KMS-11 (cell line): ENCODE data around the gene ARMC7.
"Not testable (repeated sequence)": the region's sequence is repeated elsewhere in the genome, so short reads cannot be mapped to it uniquely, and the experiment has no call there.

ENCODE experiments used
- H2AFZ ChIP-seq: fragments of 200-600 bp; sonication (generic); 2 replicates; pipeline ENCODE4 v1.6.1; 2016; ENCODE audit warnings: antibody characterized with exemption, mixed run types, low read depth
- H3K27ac ChIP-seq: fragments of 200-600 bp; sonication (generic); 2 replicates; pipeline ENCODE4 v1.6.1; 2016; ENCODE audit warnings: mild to moderate bottlenecking, mixed run types
- H3K27me3 ChIP-seq: fragments of 200-600 bp; sonication (generic); 2 replicates; pipeline ENCODE4 v1.6.1; 2017; ENCODE audit warnings: mild to moderate bottlenecking, low read depth, mixed run types, moderate library complexity; ENCODE audit not compliant: insufficient read depth
- H3K36me3 ChIP-seq: fragments of 200-600 bp; sonication (generic); 2 replicates; pipeline ENCODE4 v1.6.1; 2017; ENCODE audit warnings: mild to moderate bottlenecking, mixed run types; ENCODE audit not compliant: insufficient read depth
- H3K4me1 ChIP-seq: fragments of 200-600 bp; sonication (generic); 2 replicates; pipeline ENCODE4 v1.6.1; 2016; ENCODE audit warnings: mild to moderate bottlenecking, low read depth, mixed run types; ENCODE audit not compliant: poor library complexity, severe bottlenecking
- H3K4me2 ChIP-seq: fragments of 200-600 bp; sonication (generic); 2 replicates; pipeline ENCODE4 v1.7.0; 2016; ENCODE audit warnings: mild to moderate bottlenecking, mixed run types
- H3K4me3 ChIP-seq: fragments of 200-600 bp; sonication (generic); IDR thresholded peaks from 2 replicates; pipeline ENCODE4 v1.6.1; 2017; ENCODE audit warnings: low read depth, low read length, mixed read lengths; ENCODE audit not compliant: insufficient read depth
- H3K79me2 ChIP-seq: fragments of 200-600 bp; sonication (generic); 2 replicates; pipeline ENCODE4 v1.6.1; 2016; ENCODE audit warnings: low read depth, mixed run types; ENCODE audit not compliant: insufficient read depth
- H3K9ac ChIP-seq: fragments of 200-600 bp; sonication (generic); 2 replicates; pipeline ENCODE4 v1.6.1; 2016; ENCODE audit warnings: mild to moderate bottlenecking, mixed run types
- H4K20me1 ChIP-seq: fragments of 200-600 bp; sonication (generic); 2 replicates; pipeline ENCODE4 v1.6.1; 2016; ENCODE audit warnings: mild to moderate bottlenecking, mixed run types; ENCODE audit not compliant: insufficient read depth
- CTCF ChIP-seq: fragments of 200-600 bp; sonication (generic); conservative IDR thresholded peaks from 2 replicates; pipeline ENCODE4 v1.6.1; 2017; ENCODE audit warnings: low read depth, mild to moderate bottlenecking, antibody characterized with exemption, low read length, moderate library complexity, mixed read lengths

ARMC7 gene

GRCh38 chr17:75131278-75132017, 21.7 kb downstream of the ARMC7 start, which contains the start of gene NT5C:
Gene NT5C, minus strand, starts transcription at chr17:75131742. Its CDS starts 35 bp downstream, at chr17:75131707.
- peak; percentile 74 for TF ChIP-seq CTCF

DNA sequence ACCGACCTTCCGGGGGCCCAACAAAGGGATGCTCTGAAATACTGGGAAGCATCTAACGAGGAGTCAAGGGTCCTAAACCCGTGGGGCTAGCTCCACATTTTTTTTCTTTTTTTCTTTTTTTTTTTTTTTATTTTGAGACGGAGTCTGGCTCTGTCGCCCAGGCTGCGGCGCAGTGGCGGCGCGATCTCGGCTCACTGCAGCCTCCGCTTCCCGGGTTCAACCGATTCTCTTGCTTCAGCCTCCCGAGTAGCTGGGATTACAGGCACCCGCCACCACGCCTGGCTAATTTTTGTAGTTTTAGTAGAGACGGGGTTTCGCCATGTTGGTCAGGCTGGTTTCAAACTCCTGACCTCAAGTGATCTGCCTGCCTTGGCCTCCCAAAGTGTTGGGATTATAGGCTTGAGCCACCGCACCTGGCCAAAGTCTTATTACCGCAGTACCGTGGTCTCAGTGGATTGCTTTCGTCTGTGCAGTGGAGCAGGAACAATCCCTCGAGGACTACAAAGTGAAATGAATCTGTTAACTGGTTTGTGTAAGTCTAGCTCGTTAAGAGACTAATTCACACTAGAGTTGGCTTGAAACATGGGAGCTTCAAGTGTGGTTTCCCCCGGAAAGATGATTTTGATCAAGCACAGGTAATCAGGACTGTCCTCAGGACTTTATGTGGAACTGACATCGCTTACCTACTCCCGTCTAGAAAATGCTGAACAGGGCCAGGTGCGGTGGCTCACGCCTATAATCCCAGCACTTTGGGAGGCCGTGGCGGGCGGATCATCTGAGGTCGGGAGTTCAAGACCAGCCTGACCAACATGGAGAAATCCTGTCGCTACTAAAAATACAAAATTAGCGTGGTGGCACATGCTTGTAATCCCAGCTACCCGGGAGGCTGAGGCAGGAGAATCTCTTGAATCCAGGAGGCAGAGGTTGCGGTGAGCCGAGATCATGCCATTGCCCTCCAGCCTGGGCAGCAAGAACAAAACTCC, 22.5 kb downstream of the ARMC7 start:
- H3K36me3 ChIP-seq, H3K4me3 ChIP-seq, H3K27me3 ChIP-seq, H3K79me2 ChIP-seq, H4K20me1 ChIP-seq: not testable (repeated sequence)
- Histone ChIP-seq H2AFZ (peak overlapping the region; percentile 90), H3K4me2 (peak overlapping the region; percentile 65), H3K9ac (peak overlapping the region; percentile 85), H3K27ac (peak overlapping the region; percentile 64), H3K4me1 (peaks cover 24% of the 10 kb centered on the region)

More at GRCh38 chr17:75131278-75132017, 21.7 kb downstream of the ARMC7 start, which contains the start of gene NT5C:
- Histone ChIP-seq H3K4me2 (peak within 1 kb of the TSS; percentile 65), H3K4me3 (peak within 1 kb of the TSS; percentile 45), H3K27me3 (no peaks in the 10 kb centered on the region), H3K4me1 (peaks cover 24% of the 10 kb centered on the region), H3K27ac (peak within 1 kb of the TSS; percentile 64), H4K20me1 (no peaks in the 10 kb centered on the region), H2AFZ (peak within 1 kb of the TSS; percentile 90), H3K36me3 (no peaks in the 10 kb centered on the region), H3K9ac (peak within 1 kb of the TSS; percentile 85), H3K79me2 (peaks cover 8% of the 10 kb centered on the region; the same call in 1 of the 2 replicates)

- peaks cover 8% of the 10 kb centered on the region; the same call in 1 of the 2 replicates for H3K79me2 ChIP-seq
- H3K36me3 ChIP-seq, result no peaks in the 10 kb centered on the region
- no peak overlapping the region for H3K9ac ChIP-seq
- no peak overlapping the region for H3K4me2 ChIP-seq
- no peak for TF ChIP-seq CTCF
- H4K20me1 ChIP-seq, result no peaks in the 10 kb centered on the region
- H3K4me1 ChIP-seq, result peaks cover 24% of the 10 kb centered on the region
- no peak overlapping the region for H3K27ac ChIP-seq
- H3K27me3 ChIP-seq, result no peaks in the 10 kb centered on the region
- H2AFZ ChIP-seq, result no peak overlapping the region
- H3K4me3 ChIP-seq, result no peak overlapping the region
These were observed 23.2 kb downstream of the ARMC7 start for GRCh38 chr17:75133001-75133400.

DNA sequence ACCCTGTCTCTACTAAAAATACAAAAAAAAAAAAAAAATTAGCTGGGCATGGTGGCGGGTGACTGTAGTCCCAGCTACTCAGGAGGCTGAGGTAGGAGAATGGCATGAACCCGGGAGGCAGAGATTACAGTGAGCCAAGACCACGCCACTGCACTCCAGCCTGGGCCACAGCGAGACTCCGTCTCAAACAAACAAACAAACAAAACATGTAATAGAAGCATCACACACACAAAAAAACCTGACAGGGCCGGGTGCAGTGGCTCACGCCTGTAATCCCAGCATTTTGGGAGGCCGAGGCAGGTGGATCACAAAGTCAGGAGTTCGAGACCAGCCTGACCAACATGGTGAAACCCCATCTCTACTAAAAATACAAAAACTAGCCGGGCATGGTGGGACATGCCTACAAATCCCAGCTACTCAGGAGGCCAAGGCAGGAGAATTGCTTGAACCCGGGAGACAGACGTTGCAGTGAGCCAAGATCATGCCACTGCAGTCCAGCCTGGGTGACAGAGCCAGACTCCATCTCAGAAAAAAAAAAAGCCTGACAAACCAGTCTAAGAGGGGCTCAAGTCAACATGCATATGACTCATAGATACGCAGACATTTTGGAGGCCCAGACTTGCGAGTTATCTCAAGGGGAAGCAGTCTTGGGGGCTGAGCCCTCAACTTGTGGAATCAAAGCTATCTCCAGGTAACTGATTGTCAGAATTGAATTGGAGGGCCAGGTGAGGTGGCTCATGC, 24.0 kb downstream of the ARMC7 start:
- H3K9ac ChIP-seq, H3K27me3 ChIP-seq, H3K4me3 ChIP-seq, H3K36me3 ChIP-seq, H3K27ac ChIP-seq, H2AFZ ChIP-seq, H3K4me2 ChIP-seq, H4K20me1 ChIP-seq, H3K79me2 ChIP-seq: not testable (repeated sequence)
- peaks cover 24% of the 10 kb centered on the region for H3K4me1 ChIP-seq

- Histone ChIP-seq H2AFZ (no peak overlapping the region), H3K27ac (no peak overlapping the region), H3K27me3 (no peaks in the 10 kb centered on the region), H3K79me2 (peaks cover 6% of the 10 kb centered on the region; the same call in 1 of the 2 replicates), H3K4me1 (peaks cover 19% of the 10 kb centered on the region), H4K20me1 (no peaks in the 10 kb centered on the region), H3K36me3 (no peaks in the 10 kb centered on the region; the same call in 1 of the 2 replicates), H3K9ac (no peak overlapping the region), H3K4me2 (no peak overlapping the region), H3K4me3 (no peak overlapping the region)
- TF ChIP-seq CTCF, result no peak
These were observed 25.7 kb downstream of the ARMC7 start for GRCh38 chr17:75135452-75135851.
